Measurements from ENCODE around the gene TSHZ3. TPM values are rescaled to one million over a fixed set of nuclear protein-coding genes. Genes with fewer than 3 reads are reported as not detected.

Gene TSHZ3
- polyA plus RNA-seq, 1 donor from 2014 or later = 2.4 TPM

DNA sequence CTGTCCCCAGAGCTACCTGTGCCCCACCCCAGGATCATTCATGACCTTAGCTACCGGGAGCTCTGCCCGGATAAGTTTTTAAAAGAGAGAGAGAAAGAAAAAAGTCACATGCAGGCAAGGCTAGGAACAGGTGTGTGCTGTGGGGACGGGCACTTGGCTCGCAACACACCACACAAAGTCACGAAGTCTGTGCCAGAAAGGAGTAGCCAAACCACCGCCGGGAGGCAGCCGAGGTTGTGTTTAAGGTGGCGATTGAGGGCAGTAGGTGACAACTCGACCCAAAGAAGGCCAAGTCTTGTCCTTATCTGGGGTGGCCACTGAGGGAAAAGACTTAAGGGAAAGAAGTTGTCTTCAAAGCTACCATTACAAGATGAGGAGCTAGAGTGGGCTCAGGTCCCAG is 4.6 kb upstream of the TSHZ3 start:
- Histone ChIP-seq H4K20me1 (ENCODE audit: insufficient read depth) (no peaks in the 10 kb centered on the region), H3F3A (ENCODE audit: insufficient read depth, low read length, poor library complexity, severe bottlenecking) (no peaks in the 10 kb centered on the region), H3K9ac (ENCODE audit: low read length) (no peak overlapping the region), H2AFZ (ENCODE audit: low read depth, low read length) (no peak overlapping the region), H3K79me2 (replicated peaks; ENCODE audit: insufficient read depth, low read length) (no peaks in the 10 kb centered on the region), H3K36me3 (ENCODE audit: insufficient read depth, low read length) (no peaks in the 10 kb centered on the region), H3K9me3 (ENCODE audit: low read length) (no peaks in the 10 kb centered on the region), H3K9me2 (ENCODE audit: insufficient read depth, low read length) (no peaks in the 10 kb centered on the region), H3K4me3 (ENCODE audit: low read length) (no peak overlapping the region), H3K27ac (ENCODE audit: low read length) (no peak overlapping the region), H3K4me2 (ENCODE audit: low read length) (no peak overlapping the region), H3K27me3 (ENCODE audit: insufficient read depth, low read depth, low read length) (peaks cover 80% of the 10 kb centered on the region)
- TF ChIP-seq, protein P1, sequence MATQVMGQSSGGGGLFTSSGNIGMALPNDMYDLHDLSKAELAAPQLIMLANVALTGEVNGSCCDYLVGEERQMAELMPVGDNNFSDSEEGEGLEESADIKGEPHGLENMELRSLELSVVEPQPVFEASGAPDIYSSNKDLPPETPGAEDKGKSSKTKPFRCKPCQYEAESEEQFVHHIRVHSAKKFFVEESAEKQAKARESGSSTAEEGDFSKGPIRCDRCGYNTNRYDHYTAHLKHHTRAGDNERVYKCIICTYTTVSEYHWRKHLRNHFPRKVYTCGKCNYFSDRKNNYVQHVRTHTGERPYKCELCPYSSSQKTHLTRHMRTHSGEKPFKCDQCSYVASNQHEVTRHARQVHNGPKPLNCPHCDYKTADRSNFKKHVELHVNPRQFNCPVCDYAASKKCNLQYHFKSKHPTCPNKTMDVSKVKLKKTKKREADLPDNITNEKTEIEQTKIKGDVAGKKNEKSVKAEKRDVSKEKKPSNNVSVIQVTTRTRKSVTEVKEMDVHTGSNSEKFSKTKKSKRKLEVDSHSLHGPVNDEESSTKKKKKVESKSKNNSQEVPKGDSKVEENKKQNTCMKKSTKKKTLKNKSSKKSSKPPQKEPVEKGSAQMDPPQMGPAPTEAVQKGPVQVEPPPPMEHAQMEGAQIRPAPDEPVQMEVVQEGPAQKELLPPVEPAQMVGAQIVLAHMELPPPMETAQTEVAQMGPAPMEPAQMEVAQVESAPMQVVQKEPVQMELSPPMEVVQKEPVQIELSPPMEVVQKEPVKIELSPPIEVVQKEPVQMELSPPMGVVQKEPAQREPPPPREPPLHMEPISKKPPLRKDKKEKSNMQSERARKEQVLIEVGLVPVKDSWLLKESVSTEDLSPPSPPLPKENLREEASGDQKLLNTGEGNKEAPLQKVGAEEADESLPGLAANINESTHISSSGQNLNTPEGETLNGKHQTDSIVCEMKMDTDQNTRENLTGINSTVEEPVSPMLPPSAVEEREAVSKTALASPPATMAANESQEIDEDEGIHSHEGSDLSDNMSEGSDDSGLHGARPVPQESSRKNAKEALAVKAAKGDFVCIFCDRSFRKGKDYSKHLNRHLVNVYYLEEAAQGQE (IDR thresholded peaks at IDR 0.05; ENCODE audit: borderline replicate concordance) = no peak
- no peak for TF ChIP-seq EP300 (conservative IDR thresholded peaks at IDR 0.05; ENCODE audit: poor library complexity, severe bottlenecking)
- TF ChIP-seq POLR2AphosphoS5 (IDR thresholded peaks at IDR 0.05) = no peak
- peak; percentile 35 for TF ChIP-seq RAD21 (conservative IDR thresholded peaks at IDR 0.05)
- TF ChIP-seq, protein P2, sequence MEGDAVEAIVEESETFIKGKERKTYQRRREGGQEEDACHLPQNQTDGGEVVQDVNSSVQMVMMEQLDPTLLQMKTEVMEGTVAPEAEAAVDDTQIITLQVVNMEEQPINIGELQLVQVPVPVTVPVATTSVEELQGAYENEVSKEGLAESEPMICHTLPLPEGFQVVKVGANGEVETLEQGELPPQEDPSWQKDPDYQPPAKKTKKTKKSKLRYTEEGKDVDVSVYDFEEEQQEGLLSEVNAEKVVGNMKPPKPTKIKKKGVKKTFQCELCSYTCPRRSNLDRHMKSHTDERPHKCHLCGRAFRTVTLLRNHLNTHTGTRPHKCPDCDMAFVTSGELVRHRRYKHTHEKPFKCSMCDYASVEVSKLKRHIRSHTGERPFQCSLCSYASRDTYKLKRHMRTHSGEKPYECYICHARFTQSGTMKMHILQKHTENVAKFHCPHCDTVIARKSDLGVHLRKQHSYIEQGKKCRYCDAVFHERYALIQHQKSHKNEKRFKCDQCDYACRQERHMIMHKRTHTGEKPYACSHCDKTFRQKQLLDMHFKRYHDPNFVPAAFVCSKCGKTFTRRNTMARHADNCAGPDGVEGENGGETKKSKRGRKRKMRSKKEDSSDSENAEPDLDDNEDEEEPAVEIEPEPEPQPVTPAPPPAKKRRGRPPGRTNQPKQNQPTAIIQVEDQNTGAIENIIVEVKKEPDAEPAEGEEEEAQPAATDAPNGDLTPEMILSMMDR (IDR thresholded peaks at IDR 0.05; ENCODE audit: poor library complexity, severe bottlenecking) = no peak
- TF ChIP-seq EZH2 (IDR thresholded peaks at IDR 0.05; ENCODE audit: borderline replicate concordance, insufficient read depth, low read length, poor library complexity, severe bottlenecking) = no peak
- no peak for TF ChIP-seq TAF1 (IDR thresholded peaks at IDR 0.05; ENCODE audit: low read depth)
- no peak for TF ChIP-seq MXI1 (conservative IDR thresholded peaks at IDR 0.05; ENCODE audit: poor library complexity, severe bottlenecking)
- peak; percentile 18 for TF ChIP-seq SMC3 (conservative IDR thresholded peaks at IDR 0.05; ENCODE audit: poor library complexity)

DNA sequence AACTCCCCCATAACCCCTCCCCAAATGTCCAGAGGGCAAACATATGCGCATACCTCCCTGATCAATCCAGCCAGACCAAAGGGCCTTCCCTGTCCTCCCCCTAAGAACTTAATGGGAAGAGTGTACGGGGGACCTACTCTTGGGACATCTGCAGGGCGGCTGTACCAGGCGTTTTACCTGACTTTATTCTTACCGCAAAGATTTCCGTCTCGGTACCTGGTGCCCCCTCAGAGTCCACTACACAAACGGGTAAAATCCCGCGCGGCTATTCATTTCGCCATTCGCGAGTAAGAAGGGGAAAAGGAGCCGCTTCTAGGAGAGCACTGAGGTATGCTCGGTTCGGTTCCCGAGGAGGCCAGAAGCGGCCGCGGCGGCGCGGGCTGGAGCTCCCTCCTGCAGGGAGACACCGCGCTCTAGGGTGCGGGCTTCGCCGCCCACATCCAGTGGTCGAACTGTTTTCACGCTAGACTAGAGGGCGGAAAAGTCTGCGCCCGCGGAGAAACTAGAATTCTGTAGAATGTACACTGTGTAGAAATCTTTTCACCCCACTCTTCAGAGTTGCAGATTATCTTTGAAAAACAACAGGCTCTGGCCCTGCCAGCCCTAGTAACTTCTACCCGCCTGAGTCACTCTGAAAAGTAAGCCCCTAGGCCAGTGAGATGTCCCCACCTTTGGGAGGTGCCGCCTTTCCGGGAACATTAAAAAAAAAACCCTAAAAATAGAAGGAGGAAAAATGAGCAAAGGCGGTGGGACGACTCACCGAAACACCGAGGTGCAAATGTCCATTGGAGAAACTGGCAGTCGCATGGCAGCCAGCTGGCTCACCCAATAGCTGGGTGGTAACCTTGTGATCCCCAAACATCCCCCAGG is 3.8 kb upstream of the TSHZ3 start:
- no peaks in the 10 kb centered on the region for H4K20me1 ChIP-seq (ENCODE audit: insufficient read depth)
- H3K9me3 ChIP-seq (ENCODE audit: low read length) = no peaks in the 10 kb centered on the region
- no peaks in the 10 kb centered on the region for H3K36me3 ChIP-seq (ENCODE audit: insufficient read depth, low read length)
- peaks cover 80% of the 10 kb centered on the region for H3K27me3 ChIP-seq (ENCODE audit: insufficient read depth, low read depth, low read length)
- no peak overlapping the region for H3K9ac ChIP-seq (ENCODE audit: low read length)
- no peak overlapping the region for H3K4me3 ChIP-seq (ENCODE audit: low read length)
- H3K9me2 ChIP-seq (ENCODE audit: insufficient read depth, low read length) = no peaks in the 10 kb centered on the region
- H3K27ac ChIP-seq (ENCODE audit: low read length) = no peak overlapping the region
- no peaks in the 10 kb centered on the region for H3F3A ChIP-seq (ENCODE audit: insufficient read depth, low read length, poor library complexity, severe bottlenecking)
- H2AFZ ChIP-seq (ENCODE audit: low read depth, low read length) = no peak overlapping the region
- H3K79me2 ChIP-seq (replicated peaks; ENCODE audit: insufficient read depth, low read length) = peaks cover 1% of the 10 kb centered on the region
- TF ChIP-seq TAF1 (IDR thresholded peaks at IDR 0.05; ENCODE audit: low read depth) (no peak), EZH2 (IDR thresholded peaks at IDR 0.05; ENCODE audit: borderline replicate concordance, insufficient read depth, low read length, poor library complexity, severe bottlenecking) (peak; percentile 52)
- no peak overlapping the region for H3K4me2 ChIP-seq (ENCODE audit: low read length)
